HepG2 (cell line): ENCODE measurements around the gene ACAP2. TPM values are rescaled to one million over a fixed set of nuclear protein-coding genes. Genes with fewer than 3 reads are reported as not detected.

Experiments used
- AGO2 ChIP-seq: fragments of 200-400 bp; formaldehyde crosslinking; optimal IDR thresholded peaks from 2 replicates; pipeline ENCODE3; 2017; ENCODE audit warnings: mild to moderate bottlenecking, low read depth, low read length, moderate library complexity
- ARID4A ChIP-seq: sonication (generic); formaldehyde crosslinking; IDR thresholded peaks from 2 replicates; pipeline ENCODE4 v1.5.0; 2020; ENCODE audit warnings: mild to moderate bottlenecking, missing genetic modification reagents, borderline replicate concordance
- ARNTL ChIP-seq: sonication (generic); formaldehyde crosslinking; IDR thresholded peaks from 2 replicates; pipeline ENCODE4 v1.4.0; 2020; ENCODE audit warnings: mild to moderate bottlenecking, missing genetic modification reagents
- BCL6 ChIP-seq: IDR thresholded peaks from 2 replicates; pipeline ENCODE4 v1.6.1; 2016; ENCODE audit warnings: missing genetic modification reagents, missing compliant biosample characterization
- MNT ChIP-seq: fragments of 450-650 bp; IDR thresholded peaks from 2 replicates; pipeline ENCODE4 v1.6.1; 2016
- STAT6 ChIP-seq: sonication (generic); formaldehyde crosslinking; IDR thresholded peaks from 2 replicates; pipeline ENCODE4 v1.4.0; 2020; ENCODE audit warnings: missing genetic modification reagents, mild to moderate bottlenecking, borderline replicate concordance
- ZHX2 ChIP-seq, 2 experiments: sonication (generic) in 1 of 2; formaldehyde crosslinking in 1 of 2; IDR thresholded peaks; 2 replicates each; pipeline versions ENCODE4 v1.6.1 to v1.9.0; 2014 to 2022; ENCODE audit warnings: antibody characterized with exemption in 1 of 2, borderline replicate concordance in 1 of 2, inconsistent platforms in 1 of 2, low read depth in 1 of 2, missing genetic modification reagents in 1 of 2
- ZNF567 ChIP-seq: sonication (generic); formaldehyde crosslinking; IDR thresholded peaks from 2 replicates; pipeline ENCODE4 v1.8.1; 2023; ENCODE audit warnings: mild to moderate bottlenecking, missing genetic modification reagents, borderline replicate concordance
- ZNF839 ChIP-seq: sonication (generic); formaldehyde crosslinking; IDR thresholded peaks from 2 replicates; pipeline ENCODE4 v1.4.0; 2020; ENCODE audit warnings: missing genetic modification reagents, mild to moderate bottlenecking, borderline replicate concordance
- polyA plus RNA-seq, 8 experiments: library from polyadenylated mRNA; depleted of rRNA in 3 of 8; stranded (reverse) in 7 of 8; unstranded in 1 of 8; fragments of >200 nt; fragmentation: Illumina TruSeq in 4 of 8; extraction: Trizol in 4 of 8; gene quantifications; 2 replicates each; pipeline versions ENCODE4 v1.2.1 to v1.2.3, GENCODE V29; 2011 to 2016; ENCODE audit warnings: low read depth in 4 of 8, missing spikeins in 1 of 8, mixed read lengths in 1 of 8; ENCODE audit not compliant: insufficient read depth in 1 of 8
- total RNA-seq, 5 experiments: library from RNA; depleted of rRNA; stranded (reverse); fragments of >200 nt; fragmentation: Illumina TruSeq; extraction: Trizol; gene quantifications; 2 replicates each; pipeline ENCODE4 v1.2.3, GENCODE V29; 2016; ENCODE audit warnings: low read depth in 1 of 5

The ACAP2 gene
- total and polyA plus RNA-seq, 2 of the 13 experiments (the other 11 are each of a cell fraction or from before 2014, with no cell fraction given): 7.3 to 23.9 TPM

- TF ChIP-seq MNT: no peak
- no peak for TF ChIP-seq ZHX2 (IDR thresholded peaks at IDR 0.05; ENCODE audit: low read depth)
- 0 out of 2 replicates have a peak, but pooled peaks have one; percentile 44 for TF ChIP-seq ZHX2 (CRISPR knock-in tag; IDR thresholded peaks at IDR 0.05; ENCODE audit: borderline replicate concordance)
- no peak for TF ChIP-seq AGO2
- TF ChIP-seq STAT6: no peak
- TF ChIP-seq ARID4A: peak; percentile 38; the same call in 1 of the 2 replicates
- 0 out of 2 replicates have a peak, but pooled peaks have one; percentile 37 for TF ChIP-seq ARNTL (CRISPR knock-in tag)
- no peak for TF ChIP-seq ZNF839
- TF ChIP-seq BCL6 (CRISPR knock-in tag): peak; percentile 38; the same call in 1 of the 2 replicates
- TF ChIP-seq ZNF567 (CRISPR knock-in tag): peak; percentile 94; the same call in 1 of the 2 replicates
Observed at GRCh38 chr3:195271410-195272243, 171.2 kb downstream of the ACAP2 start (continued).
